Smooth muscle cell (in vitro differentiated cells): ENCODE measurements around the gene USP31. TPM values are rescaled to one million over a fixed set of nuclear protein-coding genes. Genes with fewer than 3 reads are reported as not detected.

Source experiments
- DNase-seq: peaks from one replicate; lab custom pipeline; 2025; ENCODE audit not compliant: unreplicated experiment; lab: John Stamatoyannopoulos, UW
- H2AFZ ChIP-seq: fragments of 200-600 bp; sonication (generic); 2 replicates; pipeline ENCODE4 v1.6.0; 2016; ENCODE audit warnings: antibody characterized with exemption, low read depth, mild to moderate bottlenecking
- H3F3A ChIP-seq: fragments of 200-600 bp; sonication (generic); 2 replicates; pipeline ENCODE4 v1.6.0; 2017; ENCODE audit warnings: antibody characterized with exemption, low read depth
- H3K27ac ChIP-seq: fragments of 200-600 bp; sonication (generic); 2 replicates; pipeline ENCODE4 v1.5.1; 2016; ENCODE audit warnings: low read depth, mild to moderate bottlenecking
- H3K27me3 ChIP-seq: fragments of 200-600 bp; sonication (generic); 2 replicates; pipeline ENCODE4 v1.6.1; 2016; ENCODE audit warnings: low read depth, mild to moderate bottlenecking
- H3K36me3 ChIP-seq: fragments of 200-600 bp; sonication (generic); 2 replicates; pipeline ENCODE4 v1.5.1; 2016; ENCODE audit warnings: low read depth
- H3K4me1 ChIP-seq: fragments of 200-600 bp; sonication (generic); 2 replicates; pipeline ENCODE4 v1.5.1; 2016; ENCODE audit warnings: low read depth
- H3K4me2 ChIP-seq: fragments of 200-600 bp; sonication (generic); 2 replicates; pipeline ENCODE4 v1.6.0; 2016; ENCODE audit warnings: mild to moderate bottlenecking
- H3K4me3 ChIP-seq: fragments of 200-600 bp; sonication (generic); 2 replicates; pipeline ENCODE4 v1.5.1; 2016; ENCODE audit warnings: mild to moderate bottlenecking
- H3K79me2 ChIP-seq: fragments of 200-600 bp; sonication (generic); 2 replicates; pipeline ENCODE4 v1.6.0; 2016; ENCODE audit warnings: low read depth, mild to moderate bottlenecking
- H3K9ac ChIP-seq: fragments of 200-600 bp; sonication (generic); 2 replicates; pipeline ENCODE4 v1.6.0; 2016; ENCODE audit warnings: low read depth
- H3K9me3 ChIP-seq: fragments of 200-600 bp; sonication (generic); replicated peaks from 2 replicates; pipeline ENCODE4 v1.5.1; 2016; ENCODE audit warnings: low read depth
- H4K20me1 ChIP-seq: fragments of 200-600 bp; sonication (generic); 2 replicates; pipeline ENCODE4 v1.6.0; 2016; ENCODE audit warnings: low read depth
- CTCF ChIP-seq: fragments of 200-600 bp; sonication (generic); IDR thresholded peaks from 2 replicates; pipeline ENCODE4 v1.5.1; 2017; ENCODE audit warnings: borderline replicate concordance, mild to moderate bottlenecking, antibody characterized with exemption; ENCODE audit not compliant: insufficient read depth, poor library complexity, severe bottlenecking
- WGBS: methylation state at CpG from one replicate; pipeline ENCODE4 v1.1.7; 2016; ENCODE audit warnings: low lambda C conversion rate; 5-methylcytosine and 5-hydroxymethylcytosine counted together
- polyA plus RNA-seq: library from polyadenylated mRNA; unstranded; fragments of >200 nt; fragmentation: Nextera tagmentation; extraction: Ambion mirVana; gene quantifications from 2 replicates; pipeline ENCODE4 v1.2.1, GENCODE V29; 2016
- total RNA-seq: library from RNA; depleted of rRNA; stranded (reverse); fragments of >200 nt; gene quantifications from 2 replicates; pipeline ENCODE4 v1.2.3, GENCODE V29; 2014

The USP31 gene
- total and polyA plus RNA-seq, 2 experiments from 2014 or later = 2.7 to 5.7 TPM

- no peak overlapping the region for H2AFZ ChIP-seq
- H3K79me2 ChIP-seq = no peaks in the 10 kb centered on the region
- H3K27ac ChIP-seq = no peak overlapping the region
- no peak overlapping the region for H3K4me2 ChIP-seq
- H3K36me3 ChIP-seq = no peaks in the 10 kb centered on the region
- H3K9ac ChIP-seq = no peak overlapping the region
- H3K27me3 ChIP-seq = no peaks in the 10 kb centered on the region
- H3K9me3 ChIP-seq = no peaks in the 10 kb centered on the region
- H4K20me1 ChIP-seq = no peaks in the 10 kb centered on the region
- 67% methylated on average over 3 of the region's 3 CpGs for WGBS
- no peak for TF ChIP-seq CTCF
- no peaks in the 10 kb centered on the region for H3K4me1 ChIP-seq
- no peak overlapping the region for H3K4me3 ChIP-seq
- no peak for DNase-seq
- H3F3A ChIP-seq = no peaks in the 10 kb centered on the region
These were observed 11.3 kb upstream of the USP31 start for GRCh38 chr16:23160574-23160973.

- H3K36me3 ChIP-seq = no peaks in the 10 kb centered on the region
- H3K9me3 ChIP-seq = no peaks in the 10 kb centered on the region
- H3K4me2 ChIP-seq = no peak overlapping the region
- H3K27ac ChIP-seq = no peak overlapping the region
- no peaks in the 10 kb centered on the region for H3K27me3 ChIP-seq
- no peaks in the 10 kb centered on the region for H3K4me1 ChIP-seq
- H3K4me3 ChIP-seq = no peak overlapping the region
- no peaks in the 10 kb centered on the region for H4K20me1 ChIP-seq
- H3K9ac ChIP-seq = no peak overlapping the region
- H3F3A ChIP-seq = no peaks in the 10 kb centered on the region
- no peak overlapping the region for H2AFZ ChIP-seq
- no peak for TF ChIP-seq CTCF
- WGBS = 72% methylated on average over 4 of the region's 4 CpGs
- no peaks in the 10 kb centered on the region for H3K79me2 ChIP-seq
- DNase-seq = no peak
These were observed 10.8 kb upstream of the USP31 start for GRCh38 chr16:23160082-23160481.

- H3K79me2 ChIP-seq = no peaks in the 10 kb centered on the region
- no peak for TF ChIP-seq CTCF
- no peaks in the 10 kb centered on the region for H3K4me1 ChIP-seq
- H3K27ac ChIP-seq = no peak overlapping the region
- no peak for DNase-seq
- H3K4me3 ChIP-seq = no peak overlapping the region
- H3K36me3 ChIP-seq = no peaks in the 10 kb centered on the region
- no peak overlapping the region for H3K9ac ChIP-seq
- no peaks in the 10 kb centered on the region for H3F3A ChIP-seq
- no peaks in the 10 kb centered on the region for H4K20me1 ChIP-seq
- H3K9me3 ChIP-seq = no peaks in the 10 kb centered on the region
- no peak overlapping the region for H2AFZ ChIP-seq
- 93% methylated on average over 6 of the region's 6 CpGs for WGBS
- H3K27me3 ChIP-seq = no peaks in the 10 kb centered on the region
- no peak overlapping the region for H3K4me2 ChIP-seq
These were observed 8.9 kb upstream of the USP31 start for GRCh38 chr16:23158114-23158513.

- Histone ChIP-seq H3K4me1 (no peaks in the 10 kb centered on the region), H4K20me1 (no peaks in the 10 kb centered on the region)
These were observed 7.8 kb upstream of the USP31 start for GRCh38 chr16:23156946-23157460.

More at GRCh38 chr16:23156946-23157460, 7.8 kb upstream of the USP31 start:
- no peaks in the 10 kb centered on the region for H3F3A ChIP-seq
- no peaks in the 10 kb centered on the region for H3K9me3 ChIP-seq
- 80% methylated on average over 1 of the region's 1 CpG for WGBS
- H2AFZ ChIP-seq = no peak overlapping the region
- no peak overlapping the region for H3K9ac ChIP-seq
- no peak for TF ChIP-seq CTCF
- H3K4me3 ChIP-seq = no peak overlapping the region
- no peaks in the 10 kb centered on the region for H3K27me3 ChIP-seq
- no peak for DNase-seq
- no peak overlapping the region for H3K4me2 ChIP-seq
- H3K36me3 ChIP-seq = no peaks in the 10 kb centered on the region
- no peak overlapping the region for H3K27ac ChIP-seq
- no peaks in the 10 kb centered on the region for H3K79me2 ChIP-seq
